ENCODE data around the gene CRLF3.

CRLF3 gene

DNA sequence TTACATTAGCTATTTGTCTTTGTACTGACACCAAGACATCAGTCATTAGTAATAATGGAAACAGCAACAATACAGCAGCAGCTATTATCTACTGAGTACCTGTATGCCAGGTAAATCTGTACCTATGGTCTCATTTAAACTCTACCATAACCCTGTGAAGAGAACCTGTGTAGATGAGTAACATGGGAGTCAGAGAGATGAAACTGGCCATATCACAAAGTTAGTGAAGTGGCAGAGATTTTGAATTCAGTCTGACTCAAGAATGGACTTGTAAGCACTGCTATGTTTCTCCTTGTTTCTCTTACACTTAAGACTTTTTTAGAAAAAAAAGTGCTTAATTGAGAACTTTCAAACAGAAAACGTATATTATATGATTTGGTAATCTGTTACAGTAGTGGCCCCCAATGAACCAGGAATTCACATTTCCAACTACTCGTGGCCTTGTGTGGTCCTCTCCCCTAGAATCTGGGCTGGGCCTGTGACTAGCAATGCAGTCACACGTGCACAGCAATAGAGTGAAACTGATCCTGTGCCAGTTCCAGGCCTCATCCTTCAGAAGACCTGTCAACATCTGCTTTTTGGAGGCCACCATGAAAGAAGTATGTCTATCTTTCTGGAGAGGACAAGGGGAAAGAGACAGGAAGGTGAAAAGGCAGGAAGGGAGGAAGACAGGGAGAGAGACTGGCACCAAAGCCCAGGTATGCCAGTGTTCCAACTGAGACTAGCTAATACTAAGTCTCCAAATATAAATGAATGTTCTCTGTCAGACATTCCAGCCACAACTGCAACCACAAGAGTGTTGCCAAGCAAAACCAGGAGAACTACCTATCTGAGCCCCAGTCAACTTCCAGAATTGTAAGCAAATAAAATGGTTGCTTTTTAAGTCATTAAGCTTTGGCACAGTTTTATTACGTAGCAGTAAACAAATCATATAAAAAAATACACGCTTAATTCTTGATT is 12.0 kb downstream of the CRLF3 start:
- Histone ChIP-seq H4K8ac (ENCODE audit: low read depth, low read length) (no peak overlapping the region), H3K9ac (ENCODE audit: low read length) (no peak overlapping the region), H2AK5ac (ENCODE audit: low read length) (no peak overlapping the region), H2BK15ac (replicated peaks; ENCODE audit: low read depth) (no peak overlapping the region), H2BK120ac (ENCODE audit: low read depth, low read length) (no peak overlapping the region), H3K4me2 (ENCODE audit: low read length) (no peak overlapping the region), H2BK5ac (ENCODE audit: low read length) (no peak overlapping the region), H3K79me1 (ENCODE audit: low read length) (peaks cover 7% of the 10 kb centered on the region), H3K36me3 (ENCODE audit: control insufficient read depth, insufficient read depth, low read length) (no peaks in the 10 kb centered on the region), H3K79me2 (ENCODE audit: control insufficient read depth, insufficient read depth, low read length) (peaks cover 12% of the 10 kb centered on the region), H3K18ac (ENCODE audit: low read length) (no peak overlapping the region), H3K4ac (ENCODE audit: low read depth, low read length) (no peak overlapping the region), H3K4me1 (ENCODE audit: control insufficient read depth, low read depth, low read length) (no peaks in the 10 kb centered on the region), H3K4me3 (ENCODE audit: low read length) (no peak overlapping the region), H3K27ac (ENCODE audit: low read depth, low read length) (no peak overlapping the region), H3K56ac (ENCODE audit: low read length) (no peak overlapping the region), H3K23ac (ENCODE audit: low read length) (no peak overlapping the region), H4K5ac (ENCODE audit: low read length) (no peak overlapping the region), H3K27me3 (ENCODE audit: insufficient read depth, low read length, poor library complexity) (no peaks in the 10 kb centered on the region)
- no CpG with 5 or more reads among the region's 5 CpGs for WGBS (ENCODE audit: extremely low coverage, insufficient coverage, low lambda C conversion rate)
- no peak for DNase-seq

DNA sequence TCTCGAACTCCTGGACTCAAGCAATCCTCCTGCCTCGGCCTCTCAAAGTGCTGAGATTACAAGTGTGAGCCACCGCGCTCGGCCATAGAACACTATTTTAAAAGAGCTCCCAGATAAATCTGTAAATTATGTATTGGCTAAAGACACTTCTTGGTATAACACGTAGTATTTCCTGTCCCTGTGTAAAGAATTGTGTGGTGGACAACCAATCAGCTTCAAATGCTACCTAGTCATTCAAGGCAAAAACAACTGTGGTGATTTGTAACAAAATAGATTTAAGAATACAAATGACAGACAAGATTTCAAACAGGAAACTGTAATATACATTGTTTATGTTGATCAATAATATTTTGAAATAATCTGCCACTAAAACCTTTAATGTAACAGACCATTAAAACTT is 14.6 kb downstream of the CRLF3 start:
- no peak overlapping the region for H2AK5ac ChIP-seq (ENCODE audit: low read length)
- H3K9ac ChIP-seq (ENCODE audit: low read length): no peak overlapping the region
- H4K5ac ChIP-seq (ENCODE audit: low read length): no peak overlapping the region
- H3K18ac ChIP-seq (ENCODE audit: low read length): no peak overlapping the region
- H3K79me1 ChIP-seq (ENCODE audit: low read length): peaks cover 7% of the 10 kb centered on the region
- H3K79me2 ChIP-seq (ENCODE audit: control insufficient read depth, insufficient read depth, low read length): peaks cover 7% of the 10 kb centered on the region
- WGBS (ENCODE audit: extremely low coverage, insufficient coverage, low lambda C conversion rate): no CpG with 5 or more reads among the region's 6 CpGs
- H3K23ac ChIP-seq (ENCODE audit: low read length): no peak overlapping the region
- no peak overlapping the region for H3K56ac ChIP-seq (ENCODE audit: low read length)
- H4K8ac ChIP-seq (ENCODE audit: low read depth, low read length): no peak overlapping the region
- H2BK15ac ChIP-seq (replicated peaks; ENCODE audit: low read depth): no peak overlapping the region
- no peak overlapping the region for H2BK120ac ChIP-seq (ENCODE audit: low read depth, low read length)
- no peak overlapping the region for H3K4ac ChIP-seq (ENCODE audit: low read depth, low read length)
- H3K36me3 ChIP-seq (ENCODE audit: control insufficient read depth, insufficient read depth, low read length): no peaks in the 10 kb centered on the region
- no peaks in the 10 kb centered on the region for H3K27me3 ChIP-seq (ENCODE audit: insufficient read depth, low read length, poor library complexity)
- H3K4me3 ChIP-seq (ENCODE audit: low read length): no peak overlapping the region
- H2BK5ac ChIP-seq (ENCODE audit: low read length): no peak overlapping the region
- H3K4me1 ChIP-seq (ENCODE audit: control insufficient read depth, low read depth, low read length): no peaks in the 10 kb centered on the region
- H3K4me2 ChIP-seq (ENCODE audit: low read length): no peak overlapping the region
- H3K27ac ChIP-seq (ENCODE audit: low read depth, low read length): no peak overlapping the region
- DNase-seq: no peak

DNA sequence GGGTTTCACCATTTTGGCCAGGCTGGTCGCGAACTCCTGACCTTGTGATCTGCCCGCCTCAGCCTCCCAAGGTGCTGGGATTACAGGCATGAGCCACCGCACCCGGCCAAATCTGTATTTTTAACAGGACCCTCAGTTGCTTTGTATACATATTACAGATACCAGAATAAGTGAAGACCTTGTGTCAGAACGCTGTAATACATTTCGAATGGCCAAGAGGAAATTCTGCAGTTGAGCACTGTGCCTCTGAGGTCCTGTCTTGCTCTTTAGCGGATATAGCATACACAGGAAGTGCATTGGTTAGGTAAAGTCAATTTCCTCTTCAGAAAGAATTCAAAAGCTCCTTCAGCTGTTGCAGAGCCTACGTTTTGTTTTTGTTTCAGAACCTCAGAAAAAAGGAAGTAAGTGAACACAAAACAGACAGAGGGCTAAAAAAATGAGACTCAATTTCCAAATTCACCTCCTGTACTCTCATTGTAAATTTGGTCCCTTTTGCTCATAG is 15.7 kb downstream of the CRLF3 start:
- DNase-seq: no peak
- Histone ChIP-seq H3K4ac (ENCODE audit: low read depth, low read length) (no peak overlapping the region), H2AK5ac (ENCODE audit: low read length) (no peak overlapping the region), H3K56ac (ENCODE audit: low read length) (no peak overlapping the region), H3K4me1 (ENCODE audit: control insufficient read depth, low read depth, low read length) (no peaks in the 10 kb centered on the region), H3K4me3 (ENCODE audit: low read length) (no peak overlapping the region), H3K4me2 (ENCODE audit: low read length) (no peak overlapping the region), H3K36me3 (ENCODE audit: control insufficient read depth, insufficient read depth, low read length) (no peaks in the 10 kb centered on the region), H2BK5ac (ENCODE audit: low read length) (no peak overlapping the region), H2BK120ac (ENCODE audit: low read depth, low read length) (no peak overlapping the region), H3K9ac (ENCODE audit: low read length) (no peak overlapping the region), H4K8ac (ENCODE audit: low read depth, low read length) (no peak overlapping the region), H4K5ac (ENCODE audit: low read length) (no peak overlapping the region), H3K27ac (ENCODE audit: low read depth, low read length) (no peak overlapping the region), H3K79me2 (ENCODE audit: control insufficient read depth, insufficient read depth, low read length) (peaks cover 7% of the 10 kb centered on the region), H3K23ac (ENCODE audit: low read length) (no peak overlapping the region), H3K18ac (ENCODE audit: low read length) (no peak overlapping the region), H3K27me3 (ENCODE audit: insufficient read depth, low read length, poor library complexity) (no peaks in the 10 kb centered on the region), H3K79me1 (ENCODE audit: low read length) (peaks cover 7% of the 10 kb centered on the region), H2BK15ac (replicated peaks; ENCODE audit: low read depth) (no peak overlapping the region)
- no CpG with 5 or more reads among the region's 9 CpGs for WGBS (ENCODE audit: extremely low coverage, insufficient coverage, low lambda C conversion rate)

DNA sequence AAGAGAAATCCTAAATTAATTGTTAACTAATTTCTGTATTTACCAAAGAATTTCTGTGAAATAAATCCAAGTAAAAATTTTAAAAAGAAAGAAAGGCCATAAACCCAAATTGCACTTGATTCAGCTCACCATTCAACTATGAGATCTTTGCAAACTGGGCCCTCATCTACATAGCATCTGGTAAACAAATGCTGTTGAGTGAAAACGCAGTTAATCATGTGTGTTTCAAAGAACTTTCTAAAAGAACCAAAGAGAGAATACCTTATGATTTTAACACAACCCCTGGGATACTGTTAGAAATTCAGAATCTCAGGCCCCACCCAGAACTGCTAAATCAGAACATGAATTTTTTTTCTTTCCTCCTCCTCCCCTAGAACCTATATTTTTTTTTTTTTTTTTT is 16.6 kb downstream of the CRLF3 start:
- Histone ChIP-seq H3K79me2 (ENCODE audit: control insufficient read depth, insufficient read depth, low read length) (peaks cover 7% of the 10 kb centered on the region), H3K4me2 (ENCODE audit: low read length) (no peak overlapping the region), H3K27me3 (ENCODE audit: insufficient read depth, low read length, poor library complexity) (no peaks in the 10 kb centered on the region), H3K9ac (ENCODE audit: low read length) (no peak overlapping the region), H3K36me3 (ENCODE audit: control insufficient read depth, insufficient read depth, low read length) (peaks cover 2% of the 10 kb centered on the region), H2BK15ac (replicated peaks; ENCODE audit: low read depth) (no peak overlapping the region), H2BK5ac (ENCODE audit: low read length) (no peak overlapping the region), H4K8ac (ENCODE audit: low read depth, low read length) (no peak overlapping the region), H4K5ac (ENCODE audit: low read length) (no peak overlapping the region), H3K4me3 (ENCODE audit: low read length) (no peak overlapping the region), H3K79me1 (ENCODE audit: low read length) (peaks cover 7% of the 10 kb centered on the region), H2AK5ac (ENCODE audit: low read length) (no peak overlapping the region), H3K18ac (ENCODE audit: low read length) (no peak overlapping the region), H2BK120ac (ENCODE audit: low read depth, low read length) (no peak overlapping the region), H3K4ac (ENCODE audit: low read depth, low read length) (no peak overlapping the region), H3K27ac (ENCODE audit: low read depth, low read length) (no peak overlapping the region), H3K56ac (ENCODE audit: low read length) (no peak overlapping the region), H3K4me1 (ENCODE audit: control insufficient read depth, low read depth, low read length) (no peaks in the 10 kb centered on the region), H3K23ac (ENCODE audit: low read length) (no peak overlapping the region)
- DNase-seq: no peak
- WGBS (ENCODE audit: extremely low coverage, insufficient coverage, low lambda C conversion rate): no CpG with 5 or more reads among the region's 1 CpG

DNA sequence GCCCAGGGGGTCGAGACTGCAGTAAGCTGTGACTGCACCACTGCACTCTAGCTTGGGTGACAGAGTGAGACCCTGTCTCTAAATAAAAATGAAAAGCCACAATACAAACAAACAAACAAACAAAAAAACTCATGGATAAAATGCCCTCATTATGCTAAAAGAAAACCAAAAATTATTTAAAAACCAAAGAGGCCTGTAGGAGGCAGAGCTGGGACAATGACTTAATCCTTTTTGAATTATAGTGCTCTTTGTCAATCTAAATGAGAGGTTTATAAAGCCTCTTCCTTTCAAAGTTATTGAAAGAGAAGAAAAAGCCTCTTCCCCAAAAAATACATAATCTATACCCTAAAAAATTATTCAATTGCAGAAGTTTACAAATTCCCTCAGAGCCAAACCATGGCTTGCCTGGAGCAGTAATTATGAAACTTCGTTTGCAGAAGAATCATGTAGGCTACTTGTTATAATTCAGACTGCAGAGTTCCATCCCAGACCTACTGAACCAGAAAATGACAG is 18.5 kb downstream of the CRLF3 start:
- Histone ChIP-seq H3K79me2 (ENCODE audit: control insufficient read depth, insufficient read depth, low read length) (peaks cover 3% of the 10 kb centered on the region), H3K4ac (ENCODE audit: low read depth, low read length) (no peak overlapping the region), H3K56ac (ENCODE audit: low read length) (no peak overlapping the region), H4K5ac (ENCODE audit: low read length) (no peak overlapping the region), H2BK15ac (replicated peaks; ENCODE audit: low read depth) (no peak overlapping the region), H2AK5ac (ENCODE audit: low read length) (no peak overlapping the region), H3K27ac (ENCODE audit: low read depth, low read length) (no peak overlapping the region), H3K18ac (ENCODE audit: low read length) (no peak overlapping the region), H4K8ac (ENCODE audit: low read depth, low read length) (no peak overlapping the region), H3K4me3 (ENCODE audit: low read length) (no peak overlapping the region), H3K23ac (ENCODE audit: low read length) (no peak overlapping the region), H3K27me3 (ENCODE audit: insufficient read depth, low read length, poor library complexity) (no peaks in the 10 kb centered on the region), H2BK5ac (ENCODE audit: low read length) (no peak overlapping the region), H3K79me1 (ENCODE audit: low read length) (peaks cover 4% of the 10 kb centered on the region), H3K4me1 (ENCODE audit: control insufficient read depth, low read depth, low read length) (no peaks in the 10 kb centered on the region), H2BK120ac (ENCODE audit: low read depth, low read length) (no peak overlapping the region), H3K9ac (ENCODE audit: low read length) (no peak overlapping the region), H3K4me2 (ENCODE audit: low read length) (no peak overlapping the region), H3K36me3 (ENCODE audit: control insufficient read depth, insufficient read depth, low read length) (peaks cover 3% of the 10 kb centered on the region)
- no peak for DNase-seq
- no CpG with 5 or more reads among the region's 2 CpGs for WGBS (ENCODE audit: extremely low coverage, insufficient coverage, low lambda C conversion rate)
